HG03457 (cell line): Measurements from ENCODE around the gene FXYD5.
"Not testable (repeated sequence)": the region's sequence is repeated elsewhere in the genome, so short reads cannot be mapped to it uniquely, and the experiment has no call there.

Source experiments
- ATAC-seq: cut with Tn5 transposase; IDR thresholded peaks from one replicate; pipeline ENCODE4 v1.9.1; 2021; ENCODE audit warnings: moderate number of reproducible peaks; ENCODE audit not compliant: unreplicated experiment

FXYD5 gene

GRCh38 chr19:35119578-35120155 lies 34.9 kb upstream of the FXYD5 start:
- no peak for ATAC-seq

- ATAC-seq, result no peak
Observed at GRCh38 chr19:35120492-35120891, 34.0 kb upstream of the FXYD5 start.

GRCh38 chr19:35120898-35121297 lies 33.6 kb upstream of the FXYD5 start:
- ATAC-seq, result no peak

GRCh38 chr19:35122687-35123551 lies 31.6 kb upstream of the FXYD5 start:
- ATAC-seq, result no peak

GRCh38 chr19:35123573-35123972 lies 31.0 kb upstream of the FXYD5 start:
- ATAC-seq, result no peak

- no peak for ATAC-seq
Observed at GRCh38 chr19:35124098-35125060, 30.2 kb upstream of the FXYD5 start.

GRCh38 chr19:35125270-35125717 lies 29.2 kb upstream of the FXYD5 start:
- no peak for ATAC-seq

GRCh38 chr19:35125749-35126623 lies 28.5 kb upstream of the FXYD5 start:
- no peak for ATAC-seq

GRCh38 chr19:35126624-35126959 lies 27.9 kb upstream of the FXYD5 start:
- ATAC-seq, result no peak

GRCh38 chr19:35127871-35128270 lies 26.7 kb upstream of the FXYD5 start:
- no peak for ATAC-seq

GRCh38 chr19:35128398-35129057 lies 26.0 kb upstream of the FXYD5 start:
- ATAC-seq, result no peak

GRCh38 chr19:35129724-35130274 lies 24.7 kb upstream of the FXYD5 start:
- ATAC-seq, result not testable (repeated sequence)

GRCh38 chr19:35130761-35131720 lies 23.5 kb upstream of the FXYD5 start:
- ATAC-seq, result no peak

DNA sequence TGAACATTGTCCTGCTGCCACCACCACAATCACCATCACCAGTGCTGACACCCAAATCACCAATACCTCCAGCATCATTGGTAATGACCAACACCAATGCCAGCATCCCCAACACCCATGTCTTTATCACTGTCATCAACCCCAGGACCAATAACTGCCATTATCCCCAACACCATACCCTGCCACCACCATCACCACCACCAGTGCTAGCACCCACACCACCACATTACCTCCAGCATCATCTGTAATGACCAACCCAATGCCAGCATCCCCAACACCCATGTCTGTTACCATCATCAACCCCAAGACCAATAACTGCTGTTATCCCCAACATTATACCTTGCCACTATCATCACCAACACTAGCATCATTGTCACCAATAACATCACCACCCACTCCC lies 22.3 kb upstream of the FXYD5 start:
- no peak for ATAC-seq

- ATAC-seq, result no peak
Observed at GRCh38 chr19:35133826-35134225, 20.7 kb upstream of the FXYD5 start.

- no peak for ATAC-seq
Observed at GRCh38 chr19:35134601-35135242, 19.8 kb upstream of the FXYD5 start, which contains the start of gene LGI4. Gene LGI4, minus strand, starts transcription at chr19:35135059. Its CDS starts 379 bp downstream, at chr19:35134680.

GRCh38 chr19:35135389-35135909 lies 19.1 kb upstream of the FXYD5 start:
- no peak for ATAC-seq

- no peak for ATAC-seq
Observed at GRCh38 chr19:35136231-35136630, 18.3 kb upstream of the FXYD5 start.
